GM10248 (cell line): ENCODE measurements around the gene TGIF2.
"Not testable (repeated sequence)": the region's sequence is repeated elsewhere in the genome, so short reads cannot be mapped to it uniquely, and the experiment has no call there.

Experiments used
- CTCF ChIA-PET: fragments of 300-600 bp; sonication (Branson Sonifier 250); formaldehyde crosslinking; extraction: SDS; loops from one replicate; lab custom pipeline; 2021; ENCODE audit warnings: antibody characterized with exemption; lab: Yijun Ruan, JAX
- POLR2A ChIA-PET: fragments of 350-650 bp; sonication (Branson Sonifier 250); formaldehyde crosslinking; extraction: SDS; loops from one replicate; lab custom pipeline; 2020; ENCODE audit warnings: antibody characterized with exemption; lab: Yijun Ruan, JAX
- DNase-seq: peaks from one replicate; pipeline ENCODE4 v3.0.0; 2012; ENCODE audit errors: extremely low spot score
- TF ChIP-seq, protein P1 (sequence below): IDR thresholded peaks from 2 replicates; pipeline ENCODE4 v1.5.1; 2012; ENCODE audit warnings: mild to moderate bottlenecking, low read depth; ENCODE audit errors: extremely low read depth, missing control alignments, control extremely low read depth

TGIF2 gene

GRCh38 chr20:36633285-36633772 is 59.9 kb downstream of the TGIF2 start:
- TF ChIP-seq, protein P1, sequence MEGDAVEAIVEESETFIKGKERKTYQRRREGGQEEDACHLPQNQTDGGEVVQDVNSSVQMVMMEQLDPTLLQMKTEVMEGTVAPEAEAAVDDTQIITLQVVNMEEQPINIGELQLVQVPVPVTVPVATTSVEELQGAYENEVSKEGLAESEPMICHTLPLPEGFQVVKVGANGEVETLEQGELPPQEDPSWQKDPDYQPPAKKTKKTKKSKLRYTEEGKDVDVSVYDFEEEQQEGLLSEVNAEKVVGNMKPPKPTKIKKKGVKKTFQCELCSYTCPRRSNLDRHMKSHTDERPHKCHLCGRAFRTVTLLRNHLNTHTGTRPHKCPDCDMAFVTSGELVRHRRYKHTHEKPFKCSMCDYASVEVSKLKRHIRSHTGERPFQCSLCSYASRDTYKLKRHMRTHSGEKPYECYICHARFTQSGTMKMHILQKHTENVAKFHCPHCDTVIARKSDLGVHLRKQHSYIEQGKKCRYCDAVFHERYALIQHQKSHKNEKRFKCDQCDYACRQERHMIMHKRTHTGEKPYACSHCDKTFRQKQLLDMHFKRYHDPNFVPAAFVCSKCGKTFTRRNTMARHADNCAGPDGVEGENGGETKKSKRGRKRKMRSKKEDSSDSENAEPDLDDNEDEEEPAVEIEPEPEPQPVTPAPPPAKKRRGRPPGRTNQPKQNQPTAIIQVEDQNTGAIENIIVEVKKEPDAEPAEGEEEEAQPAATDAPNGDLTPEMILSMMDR: no peak
- ChIA-PET CTCF (interaction anchor here (1.1 to 1.5 kb wide), 3 partner anchors 10 to 81 kb away, joined by 3 to 4 read pairs (median 4); no protein-coding TSS in a partner anchor), POLR2A (interaction anchor here (0.6 kb wide), 1 partner anchor 30 kb away, joined by 5 read pairs; no protein-coding TSS in a partner anchor)
- no peak for DNase-seq

DNA sequence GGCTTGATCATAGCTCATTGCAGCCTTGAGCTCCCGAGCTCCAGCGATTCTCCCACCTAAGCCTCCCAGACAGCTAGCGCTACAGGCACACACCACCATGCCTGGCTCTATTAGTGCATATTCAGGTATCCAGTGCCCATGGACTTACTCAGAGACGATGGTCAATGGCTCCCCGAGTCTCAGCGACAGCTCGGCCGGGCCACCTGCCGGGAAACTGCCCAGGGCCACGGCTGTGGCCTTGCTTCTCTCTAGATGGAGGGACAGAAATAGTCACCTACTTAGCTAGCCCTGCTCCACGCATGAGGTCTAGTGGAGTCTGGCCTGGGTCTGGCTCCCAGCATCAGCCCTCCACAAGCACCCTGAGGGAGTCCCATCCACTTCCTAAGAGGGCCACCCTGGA is 60.9 kb downstream of the TGIF2 start:
- CTCF ChIA-PET: no interaction called here
- TF ChIP-seq, protein P1: no peak

GRCh38 chr20:36638876-36639400 is 65.5 kb downstream of the TGIF2 start:
- CTCF ChIA-PET, DNase-seq, POLR2A ChIA-PET: not testable (repeated sequence)

More for the DNA sequence above, 60.9 kb downstream of the TGIF2 start:
- POLR2A ChIA-PET: no interaction called here
- no peak for DNase-seq

GRCh38 chr20:36641506-36641843 is 68.1 kb downstream of the TGIF2 start:
- TF ChIP-seq, protein P1: no peak
- DNase-seq: no peak
- POLR2A ChIA-PET: interaction anchor here (0.6 kb wide), 1 partner anchor 52 kb away, joined by 6 read pairs; no protein-coding TSS in a partner anchor
- CTCF ChIA-PET: interaction anchor here (1.0 kb wide), 1 partner anchor 9 kb away, joined by 3 read pairs; no protein-coding TSS in a partner anchor

DNA sequence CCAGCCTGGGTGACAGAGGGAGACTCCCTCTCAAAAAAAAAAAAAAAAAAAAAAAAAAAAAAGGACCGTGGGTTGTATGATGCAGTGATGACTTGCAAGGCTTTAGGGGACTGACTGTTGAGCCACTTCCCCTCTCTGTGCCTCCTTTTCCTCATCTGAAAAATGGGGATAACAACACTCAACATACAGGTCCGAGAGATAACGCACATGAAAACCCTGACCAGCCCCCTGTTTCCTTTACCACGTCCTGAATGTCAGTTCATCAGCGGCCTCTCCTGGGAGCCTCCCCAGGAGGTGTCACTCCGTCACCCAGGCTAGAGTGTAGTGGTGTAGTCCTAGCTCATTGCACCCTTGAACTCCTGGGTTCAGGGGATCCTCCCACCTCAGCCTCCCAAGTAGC is 68.7 kb downstream of the TGIF2 start:
- no peak for DNase-seq
- TF ChIP-seq, protein P1: no peak
- CTCF ChIA-PET: interaction anchor here (1.0 kb wide), 1 partner anchor 10 kb away, joined by 3 read pairs; no protein-coding TSS in a partner anchor
- POLR2A ChIA-PET: interaction anchor here (0.6 kb wide), 1 partner anchor 51 kb away, joined by 6 read pairs; no protein-coding TSS in a partner anchor
